Gastrocnemius medialis (tissue), 4 donors: ENCODE measurements around the gene NHERF1.

ENCODE experiments used
- POLR2A ChIP-seq, 2 donors: fragments of 450-650 bp; IDR thresholded peaks; one replicate each; pipeline ENCODE4 v1.6.1; 2017; ENCODE audit warnings: antibody characterized with exemption in 2 of 2, mild to moderate bottlenecking in 2 of 2, moderate library complexity in 2 of 2
- TF ChIP-seq, protein P1 (sequence below), 5 experiments: fragments of 450-650 bp in 3 of 5; fragments of 200-600 bp in 2 of 5; sonication (generic) in 2 of 5; IDR thresholded peaks in 4 of 5; conservative IDR thresholded peaks in 1 of 5; 1 replicate in 4 of 5; 2 replicates in 1 of 5; pipeline ENCODE4 v1.5.1; 2016 to 2019; ENCODE audit warnings: antibody characterized with exemption in 5 of 5, mild to moderate bottlenecking in 3 of 5, moderate library complexity in 3 of 5

DNA sequence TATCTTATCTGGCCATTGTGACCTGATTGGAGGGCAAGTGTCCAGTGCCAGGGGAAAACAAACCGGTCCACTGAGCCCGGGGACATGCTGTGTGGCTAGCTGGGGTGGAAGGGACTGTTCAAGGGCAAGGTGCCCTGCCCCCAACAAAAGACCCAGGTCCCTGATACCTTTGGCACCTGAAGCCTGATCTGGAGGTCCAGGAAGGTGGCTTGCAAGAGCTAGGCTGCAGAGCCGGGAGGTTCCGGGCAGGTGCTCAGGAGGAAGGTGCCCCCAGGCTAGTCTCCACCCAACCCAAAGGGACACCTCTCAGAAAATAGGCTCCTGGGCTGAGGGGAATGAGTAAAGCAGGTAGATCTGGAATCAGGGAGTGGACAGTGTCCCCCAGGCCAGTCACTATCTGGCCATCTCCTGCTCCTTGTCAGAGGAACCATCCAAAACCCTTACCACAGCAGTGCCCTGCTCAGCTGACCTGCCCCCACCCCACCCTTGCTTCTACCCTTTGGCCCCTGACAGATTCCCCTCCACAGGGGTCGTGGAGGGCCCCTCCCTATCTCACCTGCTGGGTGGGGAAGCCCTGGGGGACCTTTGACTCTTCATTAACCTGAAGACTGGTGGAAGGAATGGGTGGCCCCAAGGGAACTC, 21.5 kb downstream of the NHERF1 start:
- TF ChIP-seq POLR2A (IDR thresholded peaks at IDR 0.05) = no peak
- TF ChIP-seq, protein P1, sequence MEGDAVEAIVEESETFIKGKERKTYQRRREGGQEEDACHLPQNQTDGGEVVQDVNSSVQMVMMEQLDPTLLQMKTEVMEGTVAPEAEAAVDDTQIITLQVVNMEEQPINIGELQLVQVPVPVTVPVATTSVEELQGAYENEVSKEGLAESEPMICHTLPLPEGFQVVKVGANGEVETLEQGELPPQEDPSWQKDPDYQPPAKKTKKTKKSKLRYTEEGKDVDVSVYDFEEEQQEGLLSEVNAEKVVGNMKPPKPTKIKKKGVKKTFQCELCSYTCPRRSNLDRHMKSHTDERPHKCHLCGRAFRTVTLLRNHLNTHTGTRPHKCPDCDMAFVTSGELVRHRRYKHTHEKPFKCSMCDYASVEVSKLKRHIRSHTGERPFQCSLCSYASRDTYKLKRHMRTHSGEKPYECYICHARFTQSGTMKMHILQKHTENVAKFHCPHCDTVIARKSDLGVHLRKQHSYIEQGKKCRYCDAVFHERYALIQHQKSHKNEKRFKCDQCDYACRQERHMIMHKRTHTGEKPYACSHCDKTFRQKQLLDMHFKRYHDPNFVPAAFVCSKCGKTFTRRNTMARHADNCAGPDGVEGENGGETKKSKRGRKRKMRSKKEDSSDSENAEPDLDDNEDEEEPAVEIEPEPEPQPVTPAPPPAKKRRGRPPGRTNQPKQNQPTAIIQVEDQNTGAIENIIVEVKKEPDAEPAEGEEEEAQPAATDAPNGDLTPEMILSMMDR (IDR thresholded peaks at IDR 0.05 in 4 of 5, conservative IDR thresholded peaks at IDR 0.05 in 1 of 5) = no peak
